Epithelial cell of esophagus (primary cell): ENCODE results near the gene CCDC88B.

ENCODE experiments used
- DNase-seq: peaks from one replicate; pipeline ENCODE4 v3.0.0; 2010; ENCODE audit warnings: low read depth
- H3K4me3 ChIP-seq: 2 replicates; pipeline ENCODE4 v1.5.1; 2011; ENCODE audit warnings: mild to moderate bottlenecking, low read length, control low read depth
- CTCF ChIP-seq: IDR thresholded peaks from 2 replicates; pipeline ENCODE4 v1.5.1; 2011; ENCODE audit warnings: low read depth, mild to moderate bottlenecking, low read length, control low read depth, inconsistent platforms; ENCODE audit not compliant: insufficient read depth; ENCODE audit errors: missing control alignments

CCDC88B gene

GRCh38 chr11:64401775-64402174 lies 61.8 kb downstream of the CCDC88B start:
- DNase-seq = no peak
- TF ChIP-seq CTCF = no peak
- H3K4me3 ChIP-seq = no peak overlapping the region

DNA sequence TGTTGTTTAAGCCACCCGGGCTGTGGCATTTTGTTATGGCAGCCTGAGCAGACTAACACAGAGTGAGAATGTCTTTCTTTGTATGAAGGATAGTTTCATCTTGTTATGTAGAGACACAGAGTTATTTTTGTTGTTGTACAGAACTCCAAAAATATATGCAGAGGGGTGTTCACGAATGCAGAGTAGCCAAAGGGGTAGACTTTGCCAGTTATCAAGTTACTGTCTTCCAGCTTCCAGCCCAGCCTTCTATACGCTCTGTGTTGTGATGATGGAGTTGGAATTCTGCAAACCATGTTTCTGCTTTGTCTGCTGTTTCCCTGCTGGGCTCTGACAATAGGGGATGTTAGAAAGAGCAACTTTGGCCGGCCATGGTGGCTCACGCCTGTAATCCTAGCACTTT lies 63.1 kb downstream of the CCDC88B start:
- DNase-seq = no peak
- H3K4me3 ChIP-seq = no peak overlapping the region
- TF ChIP-seq CTCF = no peak

GRCh38 chr11:64406221-64406946 lies 66.4 kb downstream of the CCDC88B start:
- no peak for DNase-seq
- TF ChIP-seq CTCF = no peak
- H3K4me3 ChIP-seq = no peak overlapping the region
